HG03280 (cell line): Measurements from ENCODE around the gene PHF21A.
A peak's percentile ranks its signal among the peaks of the same experiment; 100 is the strongest.
"Not testable (repeated sequence)": the region's sequence is repeated elsewhere in the genome, so short reads cannot be mapped to it uniquely, and the experiment has no call there.

ENCODE experiments used
- ATAC-seq: cut with Tn5 transposase; IDR thresholded peaks from one replicate; pipeline ENCODE4 v1.9.1; 2021; ENCODE audit warnings: mild to moderate bottlenecking, moderate library complexity; ENCODE audit not compliant: unreplicated experiment

Gene PHF21A

DNA sequence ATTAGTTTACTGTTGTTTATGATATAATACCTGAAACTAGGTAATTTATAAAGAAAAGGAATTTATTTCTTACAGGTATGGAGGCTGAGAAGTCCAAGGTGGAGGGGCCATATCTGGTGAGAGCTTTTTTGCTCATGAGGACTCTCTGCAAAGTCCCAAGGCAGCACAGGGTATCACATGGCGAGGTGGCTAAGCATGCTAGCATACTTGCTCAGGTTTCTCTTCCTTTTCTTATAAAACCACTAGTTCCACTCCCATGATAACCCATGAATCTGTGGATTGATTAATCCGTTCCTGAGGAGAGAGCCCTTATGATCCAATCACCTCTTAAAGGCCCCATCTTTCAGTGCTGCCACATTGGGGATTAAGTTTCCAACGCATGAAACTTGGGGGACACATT lies 82.7 kb downstream of the PHF21A start:
- no peak for ATAC-seq

DNA sequence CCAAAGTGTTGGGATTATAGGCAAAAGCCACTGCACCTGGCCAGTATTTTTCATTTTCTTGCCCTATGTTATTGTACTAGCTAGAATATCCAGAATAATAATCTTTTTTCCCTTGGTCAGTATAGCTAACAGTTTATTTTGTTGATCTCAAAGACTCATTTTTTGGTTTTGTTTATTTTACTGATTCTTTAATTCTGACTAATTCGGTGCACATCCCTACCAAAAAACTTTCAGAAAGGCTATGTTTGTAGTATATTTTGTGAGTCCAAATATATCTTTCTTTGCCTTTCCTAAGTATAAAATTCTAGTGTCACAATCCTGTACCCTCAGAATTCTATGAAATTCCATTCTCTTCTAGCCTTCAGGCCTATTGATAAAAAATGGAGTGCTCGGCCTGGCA lies 84.3 kb downstream of the PHF21A start:
- no peak for ATAC-seq

DNA sequence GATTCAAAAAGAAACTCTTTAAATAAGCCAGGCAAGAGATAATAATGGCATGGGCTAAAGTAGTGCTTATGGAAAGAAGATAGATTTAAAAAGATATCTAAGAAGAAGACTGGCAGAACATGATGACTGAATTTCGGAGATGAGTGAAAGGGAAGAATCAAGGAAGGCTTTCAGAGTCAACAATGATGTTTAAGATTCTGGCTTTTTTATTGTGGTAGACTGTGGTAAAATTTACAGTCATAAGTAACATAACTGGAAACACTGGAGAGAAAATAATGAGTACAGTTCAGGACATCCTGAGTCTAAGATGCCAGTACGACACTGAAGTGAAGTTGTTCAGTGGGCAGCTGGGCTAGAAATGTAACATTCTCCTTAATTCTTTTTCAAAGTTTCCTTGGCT lies 85.2 kb downstream of the PHF21A start:
- no peak for ATAC-seq

DNA sequence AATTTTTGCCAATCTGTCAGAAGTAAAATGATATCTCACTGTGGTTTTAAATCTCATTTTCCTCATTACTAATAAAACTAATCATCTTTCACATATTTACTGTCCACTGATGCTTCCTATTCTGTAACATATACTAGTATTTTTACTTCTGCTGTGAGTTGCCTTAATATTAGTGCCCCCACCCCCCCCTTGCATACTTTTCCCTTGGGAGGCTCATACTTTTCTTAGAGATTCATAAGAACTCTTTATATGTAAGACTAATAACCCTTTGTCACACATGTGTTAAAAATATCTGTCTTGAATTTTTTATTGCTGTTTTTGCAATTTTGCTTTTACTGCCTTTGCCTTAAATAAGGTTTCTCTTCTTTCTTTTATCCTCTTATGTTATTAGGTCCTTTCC lies 87.2 kb downstream of the PHF21A start:
- ATAC-seq, result no peak

DNA sequence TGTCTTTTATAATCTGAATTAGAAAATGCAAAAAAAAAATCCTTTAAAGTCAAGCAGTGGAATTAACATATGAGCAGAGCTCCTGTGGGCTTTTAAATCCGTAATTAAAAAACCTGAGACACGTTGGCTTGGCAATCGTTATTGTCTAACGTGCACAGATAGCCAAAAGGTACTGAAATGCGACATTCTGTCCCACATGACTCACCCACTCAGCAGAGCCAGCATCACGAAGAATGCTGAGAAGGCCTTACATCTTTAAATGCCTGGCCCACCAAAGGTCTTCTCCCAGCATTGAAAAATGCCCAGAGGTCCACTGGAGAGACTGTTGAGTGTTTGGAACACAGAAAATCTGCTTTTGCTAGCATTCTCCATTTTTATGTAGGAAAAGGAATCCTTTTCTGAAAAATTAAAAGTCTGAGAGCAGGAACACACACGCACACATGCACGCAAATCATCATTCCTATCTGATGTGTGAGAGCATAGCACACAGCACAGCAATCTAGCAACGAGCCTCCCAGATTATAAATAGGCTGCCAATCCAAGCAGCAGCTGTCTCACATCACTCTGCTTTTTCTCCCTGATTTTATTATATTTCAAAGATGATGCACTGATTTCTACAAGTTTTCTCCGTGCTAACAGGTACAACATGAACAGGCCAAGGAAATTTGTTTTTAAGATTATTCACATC lies 94.5 kb downstream of the PHF21A start:
- no peak for ATAC-seq

DNA sequence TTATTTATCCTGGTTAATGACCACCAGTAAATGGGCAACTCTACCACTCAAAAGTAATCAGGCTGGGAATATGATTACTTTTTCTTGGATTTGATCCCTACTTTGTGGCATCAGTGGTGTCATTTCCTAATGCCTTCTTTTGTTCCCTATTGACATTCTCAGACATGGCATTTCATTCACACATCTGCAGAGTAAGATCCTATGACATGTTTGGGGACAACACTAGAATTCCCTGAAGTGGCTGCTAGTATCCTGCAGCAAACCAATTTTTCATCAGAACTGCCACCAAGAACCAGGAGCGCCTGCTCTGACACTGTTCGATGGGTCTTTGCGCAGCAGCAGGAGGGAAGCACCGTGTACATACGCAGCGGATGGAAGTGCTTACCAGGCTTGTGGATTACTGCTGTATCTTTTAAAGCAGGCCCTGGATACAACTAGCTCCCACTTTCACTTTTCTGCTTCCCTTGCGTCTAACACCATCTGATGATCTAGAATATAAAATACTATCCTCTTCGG lies 101.1 kb downstream of the PHF21A start:
- ATAC-seq, result no peak

DNA sequence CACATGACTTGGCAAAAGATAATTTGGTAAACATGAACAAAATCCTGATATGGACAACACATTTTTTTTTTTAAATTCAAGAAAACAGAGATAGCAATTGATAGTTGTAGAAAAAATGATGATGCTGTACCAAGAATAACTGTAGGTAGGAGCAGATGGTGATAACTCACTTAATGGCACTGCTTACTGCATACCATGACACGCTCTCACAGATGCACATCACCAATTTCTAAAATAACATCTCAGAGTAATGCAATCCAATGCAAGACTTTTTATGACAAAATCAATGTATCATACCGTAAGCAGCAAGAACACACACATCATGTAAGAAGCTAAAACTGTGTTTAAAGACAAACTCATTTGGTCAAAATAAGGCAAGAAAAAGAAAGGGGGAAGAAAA lies 102.6 kb downstream of the PHF21A start:
- ATAC-seq, result no peak

DNA sequence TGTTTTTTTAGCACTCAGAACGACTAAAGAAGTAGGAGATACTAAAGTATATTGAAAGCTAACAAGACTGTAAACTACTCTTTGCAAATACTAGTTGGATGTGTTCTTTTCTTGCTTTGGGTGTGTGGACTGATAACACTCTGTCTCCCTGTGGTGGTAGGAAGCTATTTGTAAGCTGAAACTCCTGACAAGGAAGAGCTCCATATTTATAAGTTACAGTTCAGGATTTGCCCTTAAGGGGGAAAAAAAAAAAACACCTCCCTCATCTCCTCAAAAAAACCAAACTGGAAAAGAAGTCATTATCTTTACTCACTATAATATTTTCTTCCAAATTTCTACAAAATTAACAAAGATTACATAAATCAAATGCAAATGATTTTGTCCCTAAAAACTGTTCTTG lies 103.9 kb downstream of the PHF21A start:
- no peak for ATAC-seq

DNA sequence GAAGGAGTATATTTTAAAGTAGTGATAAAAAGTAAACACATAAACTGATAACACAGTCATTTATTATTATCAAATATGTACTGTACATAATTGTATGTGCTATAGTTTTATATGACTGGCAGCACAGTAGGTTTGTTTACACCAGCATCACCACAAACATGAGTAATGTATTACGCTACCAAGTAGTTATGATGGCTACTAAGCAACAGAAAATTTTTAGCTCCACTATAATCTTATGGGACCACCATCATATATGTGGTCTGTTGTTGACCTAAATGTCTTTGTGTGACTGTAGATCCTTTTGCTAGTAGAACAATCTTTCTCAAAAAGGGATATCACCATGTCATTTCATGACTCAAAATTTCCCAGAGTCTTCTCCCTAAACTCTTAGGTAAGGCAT lies 105.3 kb downstream of the PHF21A start:
- ATAC-seq, result no peak

DNA sequence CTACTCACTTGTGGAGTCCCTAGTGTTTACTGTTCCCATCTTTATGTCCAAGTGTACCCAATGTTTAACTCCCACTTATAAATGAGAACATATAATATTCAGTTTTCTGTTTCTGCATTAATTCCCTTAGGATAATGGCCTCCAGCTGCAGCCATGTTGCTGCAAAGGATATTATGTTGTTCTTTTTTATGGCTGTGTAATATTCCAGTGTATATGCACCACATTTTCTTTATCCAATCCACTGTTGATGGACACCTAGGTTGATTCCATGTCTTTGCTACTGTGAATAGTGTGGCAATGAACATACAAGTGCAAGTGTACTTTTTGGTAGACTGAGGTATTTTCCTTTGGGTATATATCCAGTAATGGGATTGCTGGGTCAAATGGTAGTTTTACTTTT lies 107.1 kb downstream of the PHF21A start:
- ATAC-seq, result not testable (repeated sequence)

DNA sequence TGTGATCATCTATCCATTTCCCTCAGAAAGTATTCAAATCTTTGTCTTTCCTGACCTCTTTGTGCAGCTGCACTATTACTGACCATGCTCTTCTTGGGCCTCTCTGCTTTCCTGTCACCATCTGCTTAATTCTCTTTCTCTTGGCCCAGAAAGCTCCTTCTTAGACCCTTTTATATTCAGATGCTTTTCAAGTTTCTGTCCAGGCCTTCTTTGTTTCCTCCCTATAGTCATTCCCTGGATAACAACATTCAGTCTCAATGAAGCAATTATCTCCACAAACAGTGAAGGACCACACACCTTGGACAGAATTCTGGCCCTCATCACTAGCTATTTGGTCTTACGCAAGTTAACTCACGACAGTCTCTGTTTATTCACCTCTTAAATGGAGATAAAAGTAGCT lies 109.1 kb downstream of the PHF21A start:
- ATAC-seq, result no peak

DNA sequence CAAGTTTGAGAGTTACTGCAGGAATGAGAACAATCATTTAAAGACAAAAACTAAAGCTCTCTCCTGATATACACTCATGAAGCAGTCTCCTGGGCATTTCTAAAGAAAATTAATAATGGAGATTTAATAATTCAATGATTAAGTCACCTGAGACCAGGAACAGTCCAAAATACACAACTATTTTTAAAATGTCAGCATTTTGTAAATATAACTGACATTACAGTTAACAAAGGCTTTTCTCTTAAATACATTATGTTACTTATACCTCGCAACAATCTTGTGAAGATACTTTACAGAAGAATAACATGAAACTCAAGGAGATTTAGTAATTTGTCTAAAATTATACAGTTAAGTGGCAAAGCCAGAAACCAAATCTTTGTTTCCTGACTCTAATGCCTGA lies 111.2 kb downstream of the PHF21A start:
- no peak for ATAC-seq

DNA sequence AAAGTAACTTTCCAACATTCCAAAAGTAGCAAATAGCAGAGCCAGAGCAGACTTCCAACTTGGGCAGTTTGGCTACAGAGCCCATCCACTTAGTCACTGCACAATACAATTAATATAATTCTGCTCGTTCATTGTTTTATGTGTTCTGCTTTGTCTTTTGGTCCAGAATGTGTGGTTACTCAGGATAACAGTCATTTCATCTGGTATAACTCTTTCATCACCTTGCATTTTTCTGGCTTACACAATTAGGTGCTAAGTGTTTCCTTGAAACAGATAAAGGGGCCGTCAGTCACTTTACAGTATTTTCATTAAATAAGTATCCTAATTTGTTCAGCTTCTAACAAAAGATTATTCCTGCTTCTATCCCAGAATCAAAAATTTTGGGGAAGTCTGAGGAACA lies 111.6 kb downstream of the PHF21A start:
- no peak for ATAC-seq

DNA sequence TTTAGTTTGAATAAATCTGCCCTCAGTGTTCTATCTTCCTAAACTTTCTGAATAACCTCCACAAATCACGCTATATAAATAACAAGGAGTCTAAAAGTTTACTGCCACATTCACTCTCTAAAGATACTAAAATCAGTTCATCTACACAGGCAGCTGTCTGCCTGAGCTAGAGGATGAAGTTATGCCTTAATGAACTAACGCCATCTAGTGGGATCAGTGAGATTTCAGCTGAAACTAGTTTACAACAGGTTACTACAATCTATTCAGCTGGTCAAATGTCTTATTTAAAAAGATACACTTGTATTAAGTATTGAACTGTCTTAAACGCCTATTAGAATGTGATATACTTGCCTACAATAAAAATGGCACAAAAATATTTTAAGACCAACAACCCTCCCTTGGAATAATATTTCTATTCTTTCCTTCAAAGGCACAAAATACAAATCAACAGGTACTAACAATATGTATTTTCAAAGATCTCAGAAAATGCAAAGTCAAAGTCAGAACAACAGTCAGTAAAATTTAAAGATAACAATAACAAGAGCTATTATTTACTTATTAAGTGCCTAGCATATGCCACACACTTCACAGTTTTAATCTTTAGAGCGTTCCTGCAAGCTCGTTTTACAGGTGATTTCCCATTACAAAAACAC lies 114.7 kb downstream of the PHF21A start:
- peak; percentile 65 for ATAC-seq

DNA sequence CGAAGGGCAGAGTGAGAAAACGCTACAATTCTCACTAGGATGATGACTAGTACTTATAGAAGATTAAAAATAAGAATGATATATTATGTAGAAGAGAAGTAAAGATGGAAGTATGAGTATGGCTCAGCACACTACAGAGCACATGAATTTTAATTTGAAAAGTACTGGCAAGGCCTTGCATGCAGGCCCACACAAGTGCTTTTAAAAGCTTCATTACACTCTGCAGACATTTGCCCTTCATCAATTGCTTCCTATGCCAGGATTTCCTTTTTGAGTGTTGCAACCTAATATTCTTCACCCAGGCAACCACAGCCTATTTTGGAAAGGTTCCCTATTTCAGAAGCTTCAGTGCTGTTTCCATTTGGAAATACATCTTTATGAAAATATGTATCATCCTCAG lies 117.7 kb downstream of the PHF21A start:
- no peak for ATAC-seq

DNA sequence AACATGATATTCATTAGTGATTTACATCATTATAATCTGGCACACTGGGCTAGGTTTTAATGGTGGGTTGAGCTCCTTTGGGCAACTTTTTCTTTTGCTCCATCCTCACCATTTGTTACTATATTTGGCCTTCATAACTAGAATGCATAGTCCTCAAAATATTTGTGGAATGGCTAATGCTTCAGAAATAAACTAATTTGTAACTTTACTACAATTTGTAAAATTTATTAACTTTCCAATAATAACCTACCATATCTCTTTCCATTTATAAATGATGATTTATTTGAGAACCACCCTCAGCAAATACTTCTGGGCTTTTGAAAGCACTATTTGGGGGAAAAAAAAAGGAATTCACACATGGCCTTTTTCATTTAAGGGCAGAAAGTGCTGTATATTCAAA lies 119.1 kb downstream of the PHF21A start:
- no peak for ATAC-seq

DNA sequence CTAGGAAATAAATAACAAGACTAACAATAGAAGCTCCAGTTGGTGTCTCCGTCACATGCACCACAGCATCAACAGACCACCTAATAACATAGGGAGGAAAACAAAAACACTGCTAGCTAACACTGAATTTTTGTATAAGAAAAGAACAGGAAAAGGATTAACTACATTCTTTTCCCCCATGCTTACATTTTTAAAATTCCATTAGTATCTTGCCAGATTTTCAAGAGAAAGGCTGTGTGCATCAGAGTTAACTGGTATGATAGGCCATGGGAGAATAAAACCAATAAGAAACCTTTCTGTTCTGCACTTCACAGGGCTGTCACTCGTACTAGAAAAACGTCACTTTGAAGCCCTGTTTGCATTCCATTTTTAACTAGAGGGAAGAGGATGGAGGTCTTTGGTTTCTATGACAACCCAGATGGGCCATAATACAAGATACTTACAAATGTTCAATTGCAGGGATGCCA lies 119.8 kb downstream of the PHF21A start:
- ATAC-seq, result no peak

DNA sequence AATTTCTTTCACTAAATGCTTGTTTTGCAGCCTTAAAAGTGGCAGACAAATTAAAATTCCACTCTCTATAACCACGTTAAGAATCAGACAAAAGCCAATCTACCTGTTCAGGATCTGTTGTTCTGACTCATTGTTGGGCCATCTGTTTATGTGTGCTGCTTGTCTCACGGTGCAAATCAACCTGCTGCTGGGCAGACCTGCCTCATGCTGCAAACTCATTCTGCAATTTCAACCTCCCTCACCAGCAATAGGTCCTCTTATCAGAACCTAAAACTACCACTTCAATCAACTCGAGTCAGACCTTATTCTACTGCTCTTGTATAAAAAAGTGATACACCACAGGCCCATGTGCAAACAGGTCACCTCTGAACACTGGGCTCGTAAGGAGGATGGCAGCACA lies 123.7 kb downstream of the PHF21A start:
- ATAC-seq, result no peak

DNA sequence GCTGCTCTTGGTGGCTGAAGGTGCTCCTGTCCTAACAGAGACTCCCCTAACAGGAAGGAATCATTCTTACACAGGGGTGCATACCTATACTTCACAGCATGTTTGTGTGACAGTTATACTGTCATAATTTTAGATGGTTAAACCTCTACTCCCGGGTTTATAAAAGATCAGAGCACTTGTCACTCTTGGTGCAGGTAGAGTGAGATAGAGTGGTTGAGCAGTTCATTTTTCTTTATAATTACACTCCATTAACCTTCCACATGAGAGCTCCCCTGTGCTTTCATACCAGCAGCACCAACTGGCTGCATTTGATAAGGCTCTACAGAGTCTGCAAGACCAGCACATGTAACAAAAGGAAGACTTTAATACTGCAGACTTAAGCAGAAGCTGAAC lies 125.9 kb downstream of the PHF21A start:
- ATAC-seq, result no peak

DNA sequence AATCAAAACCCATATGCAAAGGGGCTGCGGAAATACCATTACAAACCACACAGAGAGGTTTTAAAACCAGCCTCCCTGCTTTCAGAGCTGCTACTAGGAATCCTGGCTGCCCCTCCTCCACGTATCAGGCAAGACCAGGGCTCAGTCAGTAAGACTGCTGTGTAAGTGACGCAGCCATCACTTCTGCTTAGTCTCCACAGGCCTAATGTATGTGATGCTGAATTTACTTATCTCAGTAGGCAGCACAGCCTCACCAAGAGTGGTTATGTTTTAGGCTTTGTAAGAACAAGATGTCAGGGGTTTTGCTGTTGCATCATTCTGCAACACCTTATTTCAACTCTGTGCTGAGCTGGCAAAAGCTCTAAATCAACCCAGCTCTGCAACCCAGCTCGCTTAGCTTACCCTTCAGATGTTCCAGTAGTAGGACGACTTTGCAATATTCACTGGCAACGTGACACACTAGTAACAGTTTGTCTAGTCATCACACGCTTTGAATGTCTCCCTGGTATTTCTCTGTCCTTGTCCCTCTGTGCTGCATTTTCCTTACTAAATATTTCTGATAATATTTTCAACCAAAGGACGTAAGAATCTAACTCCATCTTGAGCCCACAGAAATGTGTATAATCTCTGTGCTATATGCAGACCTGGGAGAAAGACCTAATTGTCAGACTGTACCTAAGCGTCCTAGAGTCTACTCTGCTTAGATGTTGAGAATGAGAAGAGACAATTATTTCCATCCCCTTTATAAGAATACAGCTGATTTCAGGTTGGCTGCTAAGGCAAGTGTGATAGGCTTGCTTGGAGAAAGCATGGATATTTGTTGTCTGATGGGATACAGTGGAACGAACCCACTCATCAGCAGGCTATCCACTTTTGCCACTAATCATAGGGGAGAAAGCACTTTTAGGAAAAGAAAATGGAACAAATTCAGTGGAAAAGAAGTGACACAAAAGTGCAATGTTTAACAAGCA lies 126.6 kb downstream of the PHF21A start:
- ATAC-seq, result no peak

DNA sequence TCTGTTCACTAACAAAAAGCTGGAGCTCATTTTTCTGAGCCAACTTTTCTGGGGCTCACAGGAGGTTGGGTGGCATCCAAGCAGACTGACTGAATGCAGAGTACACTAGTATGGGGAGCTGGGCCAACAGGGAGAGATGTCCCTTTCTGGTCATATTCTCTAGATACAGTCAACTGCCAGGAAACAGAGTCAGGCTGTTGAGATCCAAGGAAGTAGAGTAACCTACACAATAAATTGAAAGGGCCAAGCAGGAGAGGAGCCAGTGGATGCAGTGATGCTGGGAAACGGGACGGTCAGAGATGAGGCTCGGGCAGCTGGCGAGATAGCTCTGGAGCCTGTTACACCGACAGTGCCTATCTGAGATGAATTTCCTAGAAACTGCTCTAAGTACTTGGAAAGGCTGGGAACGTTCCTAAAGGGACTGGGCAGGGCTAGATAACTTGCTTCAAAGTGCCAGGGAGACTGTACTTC lies 127.7 kb downstream of the PHF21A start:
- ATAC-seq, result no peak
